ENCODE data around the gene PLXND1.

DNA sequence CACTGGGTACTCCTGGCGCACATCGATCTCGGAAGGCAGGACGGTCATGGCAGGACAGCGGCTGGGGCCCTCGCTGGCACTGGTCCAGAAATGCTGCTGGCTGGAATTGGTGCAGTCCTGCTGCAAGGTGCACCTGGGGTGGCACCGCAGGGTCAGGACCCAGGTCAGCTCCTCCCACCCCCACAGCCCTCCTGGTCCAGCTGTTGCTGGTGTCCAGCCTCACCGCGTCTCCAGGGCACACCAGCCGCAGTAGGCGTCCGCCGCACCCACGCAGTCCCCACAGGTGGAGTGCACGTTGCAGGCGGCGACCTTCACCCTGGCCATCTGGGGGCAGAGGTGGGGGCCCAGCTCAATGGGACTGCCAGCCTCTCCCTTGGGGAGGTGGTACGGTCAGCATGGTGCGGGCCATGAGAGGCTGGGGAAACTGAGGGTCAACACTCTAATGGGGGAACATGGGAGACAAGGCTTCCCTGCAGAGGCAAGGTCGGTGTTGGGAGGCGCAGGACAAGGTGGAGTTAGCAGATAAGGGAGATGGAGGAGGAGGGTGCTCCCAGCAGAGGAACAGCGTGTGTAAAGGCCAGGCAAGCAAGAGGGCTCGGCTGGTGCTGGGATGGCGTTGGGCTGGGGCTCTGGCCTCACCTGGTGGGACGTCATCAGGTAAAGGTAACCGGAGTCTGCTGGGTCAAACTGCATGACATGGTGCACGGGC lies 20.4 kb downstream of the PLXND1 start:
- no peak for TF ChIP-seq GATA2 (IDR thresholded peaks at IDR 0.05; ENCODE audit: low read depth, low read length)
- no peak for TF ChIP-seq GATA3 (IDR thresholded peaks at IDR 0.05; ENCODE audit: low read depth, low read length)
